Gastrocnemius medialis (tissue), 4 donors: ENCODE results near the gene RNASE4.

Source experiments
- POLR2A ChIP-seq, 2 donors: fragments of 450-650 bp; IDR thresholded peaks; one replicate each; pipeline ENCODE4 v1.6.1; 2017; ENCODE audit warnings: antibody characterized with exemption in 2 of 2, mild to moderate bottlenecking in 2 of 2, moderate library complexity in 2 of 2
- TF ChIP-seq, protein P1 (sequence below), 5 experiments: fragments of 450-650 bp in 3 of 5; fragments of 200-600 bp in 2 of 5; sonication (generic) in 2 of 5; IDR thresholded peaks in 4 of 5; conservative IDR thresholded peaks in 1 of 5; 1 replicate in 4 of 5; 2 replicates in 1 of 5; pipeline ENCODE4 v1.5.1; 2016 to 2019; ENCODE audit warnings: antibody characterized with exemption in 5 of 5, mild to moderate bottlenecking in 3 of 5, moderate library complexity in 3 of 5

GRCh38 chr14:20730891-20731290 is 46.5 kb downstream of the RNASE4 start:
- TF ChIP-seq, protein P1, sequence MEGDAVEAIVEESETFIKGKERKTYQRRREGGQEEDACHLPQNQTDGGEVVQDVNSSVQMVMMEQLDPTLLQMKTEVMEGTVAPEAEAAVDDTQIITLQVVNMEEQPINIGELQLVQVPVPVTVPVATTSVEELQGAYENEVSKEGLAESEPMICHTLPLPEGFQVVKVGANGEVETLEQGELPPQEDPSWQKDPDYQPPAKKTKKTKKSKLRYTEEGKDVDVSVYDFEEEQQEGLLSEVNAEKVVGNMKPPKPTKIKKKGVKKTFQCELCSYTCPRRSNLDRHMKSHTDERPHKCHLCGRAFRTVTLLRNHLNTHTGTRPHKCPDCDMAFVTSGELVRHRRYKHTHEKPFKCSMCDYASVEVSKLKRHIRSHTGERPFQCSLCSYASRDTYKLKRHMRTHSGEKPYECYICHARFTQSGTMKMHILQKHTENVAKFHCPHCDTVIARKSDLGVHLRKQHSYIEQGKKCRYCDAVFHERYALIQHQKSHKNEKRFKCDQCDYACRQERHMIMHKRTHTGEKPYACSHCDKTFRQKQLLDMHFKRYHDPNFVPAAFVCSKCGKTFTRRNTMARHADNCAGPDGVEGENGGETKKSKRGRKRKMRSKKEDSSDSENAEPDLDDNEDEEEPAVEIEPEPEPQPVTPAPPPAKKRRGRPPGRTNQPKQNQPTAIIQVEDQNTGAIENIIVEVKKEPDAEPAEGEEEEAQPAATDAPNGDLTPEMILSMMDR (IDR thresholded peaks at IDR 0.05 in 4 of 5, conservative IDR thresholded peaks at IDR 0.05 in 1 of 5) = no peak
- no peak for TF ChIP-seq POLR2A (IDR thresholded peaks at IDR 0.05)
